Breast epithelium (tissue), 3 donors: ENCODE data around the gene NCK2.

ENCODE experiments used
- CTCF ChIP-seq, 3 donors: fragments of 450-650 bp; IDR thresholded peaks; one replicate each; pipeline ENCODE4 v1.5.1; 2016 to 2017; ENCODE audit warnings: antibody characterized with exemption in 3 of 3, mild to moderate bottlenecking in 3 of 3, moderate library complexity in 3 of 3
- POLR2A ChIP-seq: fragments of 450-650 bp; IDR thresholded peaks from one replicate; pipeline ENCODE4 v1.6.1; 2016; ENCODE audit warnings: antibody characterized with exemption, mild to moderate bottlenecking, moderate library complexity
- POLR2AphosphoS5 ChIP-seq, 3 donors: sonication (generic); formaldehyde crosslinking; IDR thresholded peaks; one replicate each; pipeline ENCODE4 v1.6.1; 2017; ENCODE audit warnings: antibody characterized with exemption in 3 of 3

- no peak for TF ChIP-seq CTCF (IDR thresholded peaks at IDR 0.05)
- no peak for TF ChIP-seq POLR2A
- TF ChIP-seq POLR2AphosphoS5 (IDR thresholded peaks at IDR 0.05) = no peak
Observed at GRCh38 chr2:105822186-105822585, 77.5 kb downstream of the NCK2 start.
